GM23338 (cell line): ENCODE results near the gene SEC14L6. TPM values are rescaled to one million over a fixed set of nuclear protein-coding genes. Genes with fewer than 3 reads are reported as not detected.
A peak's percentile ranks its signal among the peaks of the same experiment; 100 is the strongest.

Experiments used
- ATAC-seq: fragments of 200-7000 bp; cut with Tn5 transposase; 3 replicates; pipeline ENCODE4 v1.9.1; 2020
- DNase-seq: peaks from one replicate; pipeline ENCODE4 v3.0.0-alpha.2; 2015; ENCODE audit warnings: low spot score
- H2AFZ ChIP-seq: fragments of 200-600 bp; sonication (generic); 2 replicates; pipeline ENCODE4 v1.8.0; 2016; ENCODE audit warnings: antibody characterized with exemption, mild to moderate bottlenecking, moderate library complexity
- H3F3A ChIP-seq: fragments of 200-600 bp; sonication (generic); replicated peaks from 2 replicates; pipeline ENCODE4 v1.8.0; 2017; ENCODE audit warnings: antibody characterized with exemption, mixed run types, low read depth
- H3K27ac ChIP-seq: fragments of 200-600 bp; sonication (generic); 2 replicates; pipeline ENCODE4 v1.6.1; 2016; ENCODE audit warnings: low read depth
- H3K27me3 ChIP-seq: fragments of 200-600 bp; sonication (generic); 2 replicates; pipeline ENCODE4 v1.8.0; 2016; ENCODE audit warnings: mild to moderate bottlenecking, mixed run types, moderate library complexity; ENCODE audit not compliant: insufficient read depth
- H3K36me3 ChIP-seq: fragments of 200-600 bp; sonication (generic); 2 replicates; pipeline ENCODE4 v1.8.0; 2016; ENCODE audit warnings: mild to moderate bottlenecking; ENCODE audit not compliant: insufficient read depth
- H3K4me1 ChIP-seq: fragments of 200-600 bp; sonication (generic); 2 replicates; pipeline ENCODE4 v1.8.0; 2016; ENCODE audit warnings: mild to moderate bottlenecking, moderate library complexity; ENCODE audit not compliant: insufficient read depth
- H3K4me2 ChIP-seq: fragments of 200-600 bp; sonication (generic); 2 replicates; pipeline ENCODE4 v1.7.1; 2017; ENCODE audit warnings: mixed run types
- H3K4me3 ChIP-seq: fragments of 200-600 bp; sonication (generic); 2 replicates; pipeline ENCODE4 v1.6.1; 2016; ENCODE audit warnings: mixed run types
- H3K79me2 ChIP-seq: fragments of 200-600 bp; sonication (generic); replicated peaks from 2 replicates; pipeline ENCODE4 v1.8.0; 2017; ENCODE audit warnings: mild to moderate bottlenecking; ENCODE audit not compliant: insufficient read depth
- H3K9me2 ChIP-seq: fragments of 200-600 bp; sonication (generic); 2 replicates; pipeline ENCODE4 v1.8.0; 2017; ENCODE audit not compliant: insufficient read depth
- H4K20me1 ChIP-seq: fragments of 200-600 bp; sonication (generic); replicated peaks from 2 replicates; pipeline ENCODE4 v1.8.0; 2017; ENCODE audit warnings: mild to moderate bottlenecking; ENCODE audit not compliant: insufficient read depth
- H3K27ac Mint-ChIP-seq: 2 replicates; pipeline ENCODE4 v1.8.0; 2020; ENCODE audit warnings: inconsistent platforms, mild to moderate bottlenecking, moderate library complexity, mixed read lengths
- H3K27me3 Mint-ChIP-seq: 3 replicates; pipeline ENCODE4 v1.8.0; 2022; ENCODE audit warnings: low read depth, mild to moderate bottlenecking, moderate library complexity, mixed read lengths, inconsistent platforms; ENCODE audit not compliant: insufficient read depth, poor library complexity
- H3K36me3 Mint-ChIP-seq: 3 replicates; pipeline ENCODE4 v1.8.0; 2021; ENCODE audit warnings: low read depth, mild to moderate bottlenecking, inconsistent platforms, moderate library complexity, mixed read lengths
- H3K4me1 Mint-ChIP-seq: 3 replicates; pipeline ENCODE4 v1.8.0; 2020; ENCODE audit warnings: mild to moderate bottlenecking, inconsistent platforms, mixed read lengths
- H3K4me3 Mint-ChIP-seq: 3 replicates; pipeline ENCODE4 v1.8.0; 2021; ENCODE audit warnings: moderate library complexity, mild to moderate bottlenecking, inconsistent platforms, mixed read lengths
- H3K9me3 Mint-ChIP-seq: 3 replicates; pipeline ENCODE4 v1.8.0; 2020; ENCODE audit warnings: moderate library complexity, mild to moderate bottlenecking, inconsistent platforms, mixed read lengths
- CREB1 ChIP-seq: fragments of 250-450 bp; sonication (Bioruptor Pico); IDR thresholded peaks from 2 replicates; pipeline ENCODE4 v1.5.0; 2020; ENCODE audit warnings: low read depth, mild to moderate bottlenecking, moderate library complexity
- ETS1 ChIP-seq: IDR thresholded peaks from 2 replicates; pipeline ENCODE4 v1.6.1; 2016; ENCODE audit warnings: antibody characterized with exemption
- EZH2phosphoT487 ChIP-seq: fragments of 200-600 bp; sonication (generic); IDR thresholded peaks from one replicate; pipeline ENCODE4 v1.8.1; 2018; ENCODE audit warnings: antibody characterized with exemption; ENCODE audit not compliant: unreplicated experiment
- JUNB ChIP-seq: IDR thresholded peaks from one replicate; pipeline ENCODE4 v1.6.1; 2016; ENCODE audit warnings: antibody characterized with exemption; ENCODE audit not compliant: unreplicated experiment
- STAT1 ChIP-seq: IDR thresholded peaks from one replicate; pipeline ENCODE4 v1.6.1; 2016; ENCODE audit warnings: antibody characterized with exemption; ENCODE audit not compliant: unreplicated experiment
- polyA plus RNA-seq: library from polyadenylated mRNA; unstranded; fragments of >200 nt; fragmentation: Nextera tagmentation; extraction: Ambion mirVana; gene quantifications from 2 replicates; pipeline ENCODE4 v1.2.1, GENCODE V29; 2016
- total RNA-seq: library from RNA; depleted of rRNA; stranded (reverse); fragments of >200 nt; shearing (Covaris generic); gene quantifications from 2 replicates; pipeline ENCODE4 v1.2.3, GENCODE V29; 2014
- TF ChIP-seq, protein P1 (sequence below), 2 experiments: fragments of 200-600 bp in 1 of 2; sonication (generic) in 1 of 2; conservative IDR thresholded peaks; 2 replicates each; pipeline versions ENCODE4 v1.5.1 to v1.6.1; 2016 to 2017; ENCODE audit warnings: antibody characterized with exemption in 2 of 2, low read depth in 2 of 2, mild to moderate bottlenecking in 2 of 2, moderate library complexity in 1 of 2
- TF ChIP-seq, protein P2 (sequence below): fragments of 250-450 bp; sonication (Bioruptor Pico); IDR thresholded peaks from 2 replicates; pipeline ENCODE4 v1.5.0; 2020; ENCODE audit warnings: mild to moderate bottlenecking, moderate library complexity

Gene SEC14L6
- total and polyA plus RNA-seq, 2 experiments from 2014 or later: 0.84 to 2.1 TPM

DNA sequence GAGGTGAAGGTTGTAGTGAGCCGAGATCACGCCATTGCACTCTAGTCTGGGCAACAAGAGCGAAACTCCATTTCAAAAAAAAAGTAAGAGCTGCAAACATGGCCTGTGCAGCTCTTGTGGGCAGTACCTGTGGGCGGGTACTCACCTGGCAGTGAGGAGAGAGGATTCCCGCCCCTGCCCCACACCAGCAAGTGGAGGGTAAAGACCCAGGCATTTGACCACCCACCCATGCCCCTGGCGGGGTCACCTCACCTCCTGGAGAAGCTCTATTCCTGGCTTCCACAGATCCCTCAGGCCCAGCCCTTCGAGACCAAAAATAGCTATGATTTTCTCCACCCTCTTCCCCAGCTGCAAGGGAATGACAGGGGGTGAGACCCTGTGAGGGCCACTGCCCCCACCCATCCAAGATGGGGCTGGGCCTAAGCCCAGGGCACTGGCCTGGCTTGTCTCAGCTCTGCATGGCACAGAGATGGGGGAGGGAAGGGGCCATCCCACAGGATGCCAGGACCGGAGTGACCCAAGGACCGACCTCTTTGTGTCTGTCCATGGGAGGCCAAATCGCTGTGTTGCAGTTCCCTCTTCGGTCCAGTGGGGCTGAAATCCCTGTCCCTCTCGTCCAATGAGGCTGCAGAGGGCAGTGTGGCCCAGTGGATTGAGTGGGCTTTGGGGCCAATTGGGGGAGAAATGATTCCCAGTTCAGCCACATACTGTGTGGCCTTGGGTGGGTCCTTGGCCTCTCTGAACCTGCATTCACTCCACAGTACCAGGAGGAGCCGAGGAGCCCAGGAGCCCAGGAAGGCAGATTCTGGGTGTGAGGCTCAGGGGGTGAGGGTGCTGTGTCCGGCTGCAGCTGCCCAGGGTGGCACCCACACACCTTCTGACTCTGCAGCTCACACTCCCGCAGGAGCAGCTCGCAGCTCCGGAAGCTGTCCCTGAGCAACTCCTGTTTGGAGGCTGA, 14.6 kb downstream of the SEC14L6 start:
- Histone ChIP-seq H4K20me1 (no peaks in the 10 kb centered on the region), H3K4me3 (no peak overlapping the region), H3K27ac (no peak overlapping the region), H3K79me2 (no peaks in the 10 kb centered on the region), H3K4me1 (no peaks in the 10 kb centered on the region), H2AFZ (no peak overlapping the region), H3K27me3 (no peaks in the 10 kb centered on the region), H3K36me3 (no peaks in the 10 kb centered on the region), H3K9me2 (no peaks in the 10 kb centered on the region), H3F3A (no peaks in the 10 kb centered on the region), H3K4me2 (no peak overlapping the region)
- H3K9me3 Mint-ChIP-seq: no peaks in the 10 kb centered on the region
- H3K36me3 Mint-ChIP-seq: no peaks in the 10 kb centered on the region
- peaks cover 8% of the 10 kb centered on the region for H3K27me3 Mint-ChIP-seq
- ATAC-seq: no peak; the same call in 2 of the 3 replicates
- H3K4me1 Mint-ChIP-seq: no peaks in the 10 kb centered on the region
- no peak for TF ChIP-seq ETS1
- TF ChIP-seq, protein P1, sequence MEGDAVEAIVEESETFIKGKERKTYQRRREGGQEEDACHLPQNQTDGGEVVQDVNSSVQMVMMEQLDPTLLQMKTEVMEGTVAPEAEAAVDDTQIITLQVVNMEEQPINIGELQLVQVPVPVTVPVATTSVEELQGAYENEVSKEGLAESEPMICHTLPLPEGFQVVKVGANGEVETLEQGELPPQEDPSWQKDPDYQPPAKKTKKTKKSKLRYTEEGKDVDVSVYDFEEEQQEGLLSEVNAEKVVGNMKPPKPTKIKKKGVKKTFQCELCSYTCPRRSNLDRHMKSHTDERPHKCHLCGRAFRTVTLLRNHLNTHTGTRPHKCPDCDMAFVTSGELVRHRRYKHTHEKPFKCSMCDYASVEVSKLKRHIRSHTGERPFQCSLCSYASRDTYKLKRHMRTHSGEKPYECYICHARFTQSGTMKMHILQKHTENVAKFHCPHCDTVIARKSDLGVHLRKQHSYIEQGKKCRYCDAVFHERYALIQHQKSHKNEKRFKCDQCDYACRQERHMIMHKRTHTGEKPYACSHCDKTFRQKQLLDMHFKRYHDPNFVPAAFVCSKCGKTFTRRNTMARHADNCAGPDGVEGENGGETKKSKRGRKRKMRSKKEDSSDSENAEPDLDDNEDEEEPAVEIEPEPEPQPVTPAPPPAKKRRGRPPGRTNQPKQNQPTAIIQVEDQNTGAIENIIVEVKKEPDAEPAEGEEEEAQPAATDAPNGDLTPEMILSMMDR (conservative IDR thresholded peaks at IDR 0.05; ENCODE audit: low read depth in 2 of 2): peak in 1 of 2 experiments; percentile 23; a peak in 1 of 4 replicates
- TF ChIP-seq CREB1 (CRISPR knock-in tag): no peak
- H3K27ac Mint-ChIP-seq: no peak overlapping the region
- DNase-seq: no peak
- H3K4me3 Mint-ChIP-seq: no peak overlapping the region

- Histone ChIP-seq H3K27ac (no peak overlapping the region), H3K36me3 (no peaks in the 10 kb centered on the region), H3K9me2 (no peaks in the 10 kb centered on the region), H2AFZ (no peak overlapping the region), H4K20me1 (no peaks in the 10 kb centered on the region), H3K4me1 (no peaks in the 10 kb centered on the region), H3K79me2 (no peaks in the 10 kb centered on the region), H3K4me2 (no peak overlapping the region), H3F3A (no peaks in the 10 kb centered on the region), H3K27me3 (no peaks in the 10 kb centered on the region), H3K4me3 (no peak overlapping the region)
- Mint-ChIP-seq H3K36me3 (no peaks in the 10 kb centered on the region), H3K9me3 (no peaks in the 10 kb centered on the region; the same call in 2 of the 3 replicates), H3K27ac (no peak overlapping the region), H3K27me3 (peaks cover 10% of the 10 kb centered on the region), H3K4me1 (no peaks in the 10 kb centered on the region), H3K4me3 (no peak overlapping the region)
- ATAC-seq (no peak), DNase-seq (no peak)
- TF ChIP-seq ETS1 (no peak), JUNB (no peak), EZH2phosphoT487 (no peak), STAT1 (no peak)
- TF ChIP-seq, protein P2, sequence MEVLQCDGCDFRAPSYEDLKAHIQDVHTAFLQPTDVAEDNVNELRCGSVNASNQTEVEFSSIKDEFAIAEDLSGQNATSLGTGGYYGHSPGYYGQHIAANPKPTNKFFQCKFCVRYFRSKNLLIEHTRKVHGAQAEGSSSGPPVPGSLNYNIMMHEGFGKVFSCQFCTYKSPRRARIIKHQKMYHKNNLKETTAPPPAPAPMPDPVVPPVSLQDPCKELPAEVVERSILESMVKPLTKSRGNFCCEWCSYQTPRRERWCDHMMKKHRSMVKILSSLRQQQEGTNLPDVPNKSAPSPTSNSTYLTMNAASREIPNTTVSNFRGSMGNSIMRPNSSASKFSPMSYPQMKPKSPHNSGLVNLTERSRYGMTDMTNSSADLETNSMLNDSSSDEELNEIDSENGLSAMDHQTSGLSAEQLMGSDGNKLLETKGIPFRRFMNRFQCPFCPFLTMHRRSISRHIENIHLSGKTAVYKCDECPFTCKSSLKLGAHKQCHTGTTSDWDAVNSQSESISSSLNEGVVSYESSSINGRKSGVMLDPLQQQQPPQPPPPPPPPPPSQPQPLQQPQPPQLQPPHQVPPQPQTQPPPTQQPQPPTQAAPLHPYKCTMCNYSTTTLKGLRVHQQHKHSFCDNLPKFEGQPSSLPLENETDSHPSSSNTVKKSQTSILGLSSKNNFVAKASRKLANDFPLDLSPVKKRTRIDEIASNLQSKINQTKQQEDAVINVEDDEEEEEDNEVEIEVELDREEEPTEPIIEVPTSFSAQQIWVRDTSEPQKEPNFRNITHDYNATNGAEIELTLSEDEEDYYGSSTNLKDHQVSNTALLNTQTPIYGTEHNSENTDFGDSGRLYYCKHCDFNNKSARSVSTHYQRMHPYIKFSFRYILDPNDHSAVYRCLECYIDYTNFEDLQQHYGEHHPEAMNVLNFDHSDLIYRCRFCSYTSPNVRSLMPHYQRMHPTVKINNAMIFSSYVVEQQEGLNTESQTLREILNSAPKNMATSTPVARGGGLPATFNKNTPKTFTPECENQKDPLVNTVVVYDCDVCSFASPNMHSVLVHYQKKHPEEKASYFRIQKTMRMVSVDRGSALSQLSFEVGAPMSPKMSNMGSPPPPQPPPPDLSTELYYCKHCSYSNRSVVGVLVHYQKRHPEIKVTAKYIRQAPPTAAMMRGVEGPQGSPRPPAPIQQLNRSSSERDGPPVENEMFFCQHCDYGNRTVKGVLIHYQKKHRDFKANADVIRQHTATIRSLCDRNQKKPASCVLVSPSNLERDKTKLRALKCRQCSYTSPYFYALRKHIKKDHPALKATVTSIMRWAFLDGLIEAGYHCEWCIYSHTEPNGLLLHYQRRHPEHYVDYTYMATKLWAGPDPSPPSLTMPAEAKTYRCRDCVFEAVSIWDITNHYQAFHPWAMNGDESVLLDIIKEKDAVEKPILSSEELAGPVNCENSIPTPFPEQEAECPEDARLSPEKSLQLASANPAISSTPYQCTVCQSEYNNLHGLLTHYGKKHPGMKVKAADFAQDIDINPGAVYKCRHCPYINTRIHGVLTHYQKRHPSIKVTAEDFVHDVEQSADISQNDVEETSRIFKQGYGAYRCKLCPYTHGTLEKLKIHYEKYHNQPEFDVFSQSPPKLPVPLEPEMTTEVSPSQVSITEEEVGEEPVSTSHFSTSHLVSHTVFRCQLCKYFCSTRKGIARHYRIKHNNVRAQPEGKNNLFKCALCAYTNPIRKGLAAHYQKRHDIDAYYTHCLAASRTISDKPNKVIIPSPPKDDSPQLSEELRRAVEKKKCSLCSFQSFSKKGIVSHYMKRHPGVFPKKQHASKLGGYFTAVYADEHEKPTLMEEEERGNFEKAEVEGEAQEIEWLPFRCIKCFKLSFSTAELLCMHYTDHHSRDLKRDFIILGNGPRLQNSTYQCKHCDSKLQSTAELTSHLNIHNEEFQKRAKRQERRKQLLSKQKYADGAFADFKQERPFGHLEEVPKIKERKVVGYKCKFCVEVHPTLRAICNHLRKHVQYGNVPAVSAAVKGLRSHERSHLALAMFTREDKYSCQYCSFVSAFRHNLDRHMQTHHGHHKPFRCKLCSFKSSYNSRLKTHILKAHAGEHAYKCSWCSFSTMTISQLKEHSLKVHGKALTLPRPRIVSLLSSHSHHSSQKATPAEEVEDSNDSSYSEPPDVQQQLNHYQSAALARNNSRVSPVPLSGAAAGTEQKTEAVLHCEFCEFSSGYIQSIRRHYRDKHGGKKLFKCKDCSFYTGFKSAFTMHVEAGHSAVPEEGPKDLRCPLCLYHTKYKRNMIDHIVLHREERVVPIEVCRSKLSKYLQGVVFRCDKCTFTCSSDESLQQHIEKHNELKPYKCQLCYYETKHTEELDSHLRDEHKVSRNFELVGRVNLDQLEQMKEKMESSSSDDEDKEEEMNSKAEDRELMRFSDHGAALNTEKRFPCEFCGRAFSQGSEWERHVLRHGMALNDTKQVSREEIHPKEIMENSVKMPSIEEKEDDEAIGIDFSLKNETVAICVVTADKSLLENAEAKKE (CRISPR knock-in tag): no peak
Measured at GRCh38 chr22:30526656-30527055, 19.9 kb downstream of the SEC14L6 start.
